GM12878 (cell line): ENCODE measurements around the gene PCED1A. TPM values are rescaled to one million over a fixed set of nuclear protein-coding genes. Genes with fewer than 3 reads are reported as not detected.

ENCODE experiments used
- BHLHE40 ChIP-seq, 2 experiments: fragments of 450-650 bp in 1 of 2; IDR thresholded peaks; 2 replicates each; pipeline ENCODE4 v1.6.1; 2011 to 2017; ENCODE audit warnings: low read depth in 2 of 2, borderline replicate concordance in 1 of 2, improper control_type of control experiment in 1 of 2, low read length in 1 of 2, mild to moderate bottlenecking in 1 of 2
- GABPA ChIP-seq: IDR thresholded peaks from 2 replicates; pipeline ENCODE4 v1.6.1; 2014; ENCODE audit warnings: antibody characterized with exemption, low read depth, mild to moderate bottlenecking, inconsistent platforms
- GATAD2B ChIP-seq: fragments of 450-650 bp; conservative IDR thresholded peaks from 2 replicates; pipeline ENCODE4 v1.6.1; 2017; ENCODE audit warnings: low read depth, mild to moderate bottlenecking, moderate library complexity
- NKRF ChIP-seq: fragments of 450-650 bp; conservative IDR thresholded peaks from 2 replicates; pipeline ENCODE4 v1.6.1; 2017; ENCODE audit warnings: mild to moderate bottlenecking, moderate library complexity
- PAX5 ChIP-seq: IDR thresholded peaks from 2 replicates; pipeline ENCODE4 v1.6.1; 2011; ENCODE audit warnings: low read depth, low read length, borderline replicate concordance
- POLR2AphosphoS5 ChIP-seq: IDR thresholded peaks from 2 replicates; pipeline ENCODE4 v1.6.1; 2011; ENCODE audit warnings: mild to moderate bottlenecking, low read length, inconsistent platforms
- SIX5 ChIP-seq: IDR thresholded peaks from 2 replicates; pipeline ENCODE4 v1.6.1; 2011; ENCODE audit warnings: mild to moderate bottlenecking, low read depth, low read length, moderate library complexity; ENCODE audit not compliant: severe bottlenecking
- SP1 ChIP-seq: IDR thresholded peaks from one replicate; pipeline ENCODE4 v1.6.1; 2011; ENCODE audit warnings: low read depth, low read length
- TCF12 ChIP-seq: IDR thresholded peaks from 2 replicates; pipeline ENCODE4 v1.6.1; 2011; ENCODE audit warnings: low read depth, mild to moderate bottlenecking, low read length
- TCF3 ChIP-seq: IDR thresholded peaks from 2 replicates; pipeline ENCODE4 v1.6.1; 2012; ENCODE audit warnings: low read depth, mild to moderate bottlenecking, low read length, borderline replicate concordance; ENCODE audit not compliant: insufficient read depth
- YY1 ChIP-seq: IDR thresholded peaks from 2 replicates; pipeline ENCODE4 v1.6.1; 2011; ENCODE audit warnings: low read depth, mild to moderate bottlenecking, low read length
- ZNF687 ChIP-seq: fragments of 450-650 bp; IDR thresholded peaks from 2 replicates; pipeline ENCODE4 v1.6.1; 2017; ENCODE audit warnings: mild to moderate bottlenecking, moderate library complexity
- polyA plus RNA-seq, 11 experiments: library from polyadenylated mRNA; depleted of rRNA in 4 of 11; unstranded in 6 of 11; stranded (reverse) in 5 of 11; fragments of >200 nt; fragmentation: Nextera tagmentation in 4 of 11; fragmentation: Illumina TruSeq in 1 of 11; extraction: Ambion mirVana in 4 of 11; extraction: Trizol in 1 of 11; gene quantifications; 1 replicate in 1 of 11; 2 replicates in 10 of 11; pipeline versions ENCODE4 v1.2.1 to v1.2.3, GENCODE V29; 2011 to 2016; ENCODE audit warnings: inconsistent platforms in 2 of 11, missing spikeins in 2 of 11, low read depth in 1 of 11
- total RNA-seq, 4 experiments: library from RNA; depleted of rRNA in 3 of 4; stranded (reverse); fragments of >200 nt in 3 of 4; fragmentation: Illumina TruSeq in 1 of 4; extraction: Trizol in 1 of 4; gene quantifications; 2 replicates each; pipeline versions ENCODE4 v1.2.1 to v1.2.3, GENCODE V29; 2013 to 2021

PCED1A gene
- total and polyA plus RNA-seq, 10 of the 15 experiments (the other 5 are each of a cell fraction or from before 2014, with no cell fraction given) = 4.5 to 30.9 (median 12.0) TPM

- TF ChIP-seq GATAD2B (peak; percentile 93), NKRF (peak; percentile 37; the same call in 1 of the 2 replicates), SIX5 (peak; percentile 87), PAX5 (peak; percentile 65; the same call in 1 of the 2 replicates), YY1 (peak; percentile 100), GABPA (peak; percentile 92), TCF12 (peak; percentile 80), TCF3 (peak; percentile 81), BHLHE40 (IDR thresholded peaks at IDR 0.05; ENCODE audit: borderline replicate concordance in 1 of 2, low read depth in 2 of 2, low read length in 1 of 2) (peak; percentile 59 to 91; a peak in 3 of 4 replicates), POLR2AphosphoS5 (peak; percentile 81), SP1 (peak; percentile 12), ZNF687 (peak; percentile 73; the same call in 1 of the 2 replicates)
These were observed at the start of gene PCED1A, which contains the start of gene VPS16 (continued) for GRCh38 chr20:2840138-2840966.
